Mesodermal cell (in vitro differentiated cells): Measurements from ENCODE around the gene SEC16A.

Experiments used
- H3K27ac ChIP-seq: 2 replicates; pipeline ENCODE4 v1.7.0; 2013; ENCODE audit warnings: mild to moderate bottlenecking, low read depth, low read length, moderate library complexity; ENCODE audit not compliant: severe bottlenecking
- H3K36me3 ChIP-seq: 2 replicates; pipeline ENCODE4 v1.7.1; 2013; ENCODE audit warnings: mild to moderate bottlenecking, low read length, moderate library complexity; ENCODE audit not compliant: control insufficient read depth, insufficient read depth
- H3K4me1 ChIP-seq: one replicate; pipeline ENCODE4 v1.7.1; 2013; ENCODE audit warnings: mild to moderate bottlenecking, low read length; ENCODE audit not compliant: insufficient read depth, control insufficient read depth, poor library complexity, severe bottlenecking
- H3K4me3 ChIP-seq: 2 replicates; pipeline ENCODE4 v1.7.0; 2013; ENCODE audit warnings: low read length, control low read depth, mild to moderate bottlenecking; ENCODE audit not compliant: insufficient read depth, poor library complexity, severe bottlenecking; ENCODE audit errors: extremely low read depth
- H3K9me3 ChIP-seq: 2 replicates; pipeline ENCODE4 v1.7.1; 2013; ENCODE audit warnings: mild to moderate bottlenecking, low read length, moderate library complexity; ENCODE audit not compliant: control insufficient read depth
- WGBS, 2 experiments: methylation state at CpG; one replicate each; pipeline ENCODE4 v1.1.5; 2013; ENCODE audit warnings: missing lambda C conversion rate in 2 of 2; ENCODE audit not compliant: insufficient coverage in 2 of 2; 5-methylcytosine and 5-hydroxymethylcytosine counted together

The SEC16A gene

DNA sequence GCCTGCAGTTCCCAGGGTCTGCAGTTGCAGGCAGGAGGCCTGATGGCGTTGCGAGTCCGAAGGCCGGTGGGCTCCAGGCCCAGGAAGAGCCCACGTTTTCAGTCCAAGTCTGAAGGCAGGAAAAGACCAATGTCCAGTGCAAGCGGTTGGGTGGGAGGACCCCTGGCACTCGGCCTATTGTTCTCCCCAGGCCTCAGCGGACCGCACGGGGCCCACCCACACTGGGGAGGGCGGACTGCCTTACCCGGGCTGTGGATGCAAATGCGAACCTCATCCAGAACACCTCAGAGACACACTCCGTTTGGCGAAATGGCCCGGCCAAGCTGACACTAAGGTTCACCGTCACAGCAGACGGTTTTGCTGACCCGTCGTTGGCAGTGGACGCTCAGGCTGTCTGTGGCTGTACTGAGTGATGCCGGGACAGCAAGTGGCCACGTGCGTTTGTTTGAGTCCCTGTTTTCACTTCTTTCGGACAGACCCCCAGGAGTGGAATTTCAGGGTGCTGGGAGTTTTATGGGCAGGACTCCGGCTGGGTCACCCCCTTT is 10.2 kb upstream of the SEC16A start:
- WGBS, 2 experiments = 87 to 92% methylated on average over 22 to 26 of the region's 26 CpGs
- H3K9me3 ChIP-seq = no peaks in the 10 kb centered on the region
- H3K4me1 ChIP-seq = no peaks in the 10 kb centered on the region
- peaks cover 28% of the 10 kb centered on the region for H3K36me3 ChIP-seq
- no peak overlapping the region for H3K4me3 ChIP-seq
- peak overlapping the region; percentile 16 for H3K27ac ChIP-seq

DNA sequence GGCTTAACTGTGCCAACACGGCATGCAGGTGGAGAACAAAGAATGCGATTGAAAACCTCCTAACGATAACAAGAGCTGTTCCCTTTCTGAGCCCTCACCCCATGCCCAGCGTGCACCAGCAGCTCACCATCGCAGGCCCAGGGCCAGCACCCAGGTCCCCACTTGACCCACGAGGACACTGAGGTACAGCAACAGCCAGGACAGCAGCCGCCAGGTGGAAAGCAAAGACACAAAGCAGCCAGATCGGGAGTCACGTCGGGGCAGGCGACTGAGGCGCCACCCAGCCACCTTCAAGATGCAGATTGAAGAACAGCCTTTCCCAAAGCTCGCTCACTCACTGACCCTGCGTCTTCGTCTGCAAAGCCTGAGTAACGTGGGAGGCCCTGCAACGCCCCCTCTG is 6.9 kb upstream of the SEC16A start:
- H3K36me3 ChIP-seq = peaks cover 2% of the 10 kb centered on the region
- no peak overlapping the region for H3K4me3 ChIP-seq
- no peaks in the 10 kb centered on the region for H3K9me3 ChIP-seq
- WGBS, 2 experiments = 86 to 88% methylated on average over 13 to 14 of the region's 17 CpGs
- H3K27ac ChIP-seq = no peak overlapping the region
- H3K4me1 ChIP-seq = no peaks in the 10 kb centered on the region

DNA sequence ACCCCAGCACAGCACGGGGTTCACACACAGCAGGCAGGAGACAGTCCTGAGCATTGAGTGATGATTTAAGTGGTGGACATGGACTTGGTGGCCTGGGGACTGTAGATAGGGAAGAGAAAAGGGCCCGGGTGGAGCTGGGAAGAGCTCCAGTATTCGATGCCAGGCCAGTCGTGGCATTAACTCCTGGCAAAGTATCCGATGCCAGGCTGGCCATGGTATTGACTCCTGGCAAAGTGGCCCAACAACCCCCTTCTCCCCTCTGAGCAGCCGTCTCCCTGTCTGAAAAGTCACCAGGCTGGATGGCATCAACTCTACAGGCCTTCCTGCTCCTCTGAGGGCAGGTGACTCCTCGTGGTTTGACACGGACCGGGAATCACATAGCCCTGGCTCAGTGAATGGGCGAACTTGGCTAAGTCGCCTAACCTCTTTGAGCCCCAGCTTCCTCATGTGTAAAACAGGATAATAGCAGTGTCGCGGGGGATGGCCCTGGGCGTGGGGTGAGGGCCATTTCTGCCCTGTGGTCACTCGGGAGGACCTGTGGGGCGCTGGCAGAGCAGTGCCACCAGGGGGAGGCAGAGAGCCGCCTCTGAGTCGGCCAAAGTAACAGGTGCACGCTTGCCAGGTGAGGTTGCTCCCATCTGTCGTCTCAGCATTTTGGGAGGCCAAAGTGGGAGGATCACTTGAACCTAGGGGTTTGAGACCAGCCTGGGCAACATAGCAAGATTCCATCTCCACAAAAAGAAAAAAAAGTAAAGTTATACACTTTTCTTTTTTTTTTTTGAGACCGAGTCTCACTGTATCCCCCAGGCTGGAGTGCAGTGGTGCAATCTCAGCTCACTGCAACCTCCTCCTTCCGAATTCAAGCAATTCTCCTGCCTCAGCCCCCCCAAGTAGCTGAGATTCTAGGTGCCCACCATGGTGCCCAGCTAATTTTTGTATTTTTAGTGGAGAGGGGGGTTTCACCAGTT is 5.7 kb upstream of the SEC16A start:
- Histone ChIP-seq H3K4me3 (no peak overlapping the region), H3K36me3 (no peaks in the 10 kb centered on the region), H3K27ac (no peak overlapping the region), H3K9me3 (no peaks in the 10 kb centered on the region), H3K4me1 (no peaks in the 10 kb centered on the region)
- WGBS, 2 experiments = 38 to 42% methylated on average over 20 to 22 of the region's 22 CpGs

DNA sequence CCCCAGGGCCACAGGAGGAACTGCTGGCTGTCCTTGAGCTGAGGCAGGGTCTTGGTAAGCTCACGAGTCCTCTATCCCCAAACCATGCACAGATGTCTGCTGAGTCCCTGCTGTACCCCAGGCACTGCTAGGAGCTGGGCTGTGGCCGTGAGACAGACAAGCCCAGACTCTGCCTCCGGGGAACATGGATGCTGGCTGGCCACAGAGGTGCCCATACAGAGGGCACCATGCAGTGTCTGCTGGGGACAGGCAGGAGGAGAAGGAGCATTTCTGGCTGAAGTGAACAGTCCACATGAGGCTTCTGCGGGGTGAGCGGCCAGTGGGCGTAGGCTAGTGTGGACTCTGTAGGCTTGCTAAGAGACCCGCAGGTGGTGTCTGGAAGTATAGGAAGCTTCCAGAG is 4.8 kb upstream of the SEC16A start:
- H3K4me3 ChIP-seq = no peak overlapping the region

DNA sequence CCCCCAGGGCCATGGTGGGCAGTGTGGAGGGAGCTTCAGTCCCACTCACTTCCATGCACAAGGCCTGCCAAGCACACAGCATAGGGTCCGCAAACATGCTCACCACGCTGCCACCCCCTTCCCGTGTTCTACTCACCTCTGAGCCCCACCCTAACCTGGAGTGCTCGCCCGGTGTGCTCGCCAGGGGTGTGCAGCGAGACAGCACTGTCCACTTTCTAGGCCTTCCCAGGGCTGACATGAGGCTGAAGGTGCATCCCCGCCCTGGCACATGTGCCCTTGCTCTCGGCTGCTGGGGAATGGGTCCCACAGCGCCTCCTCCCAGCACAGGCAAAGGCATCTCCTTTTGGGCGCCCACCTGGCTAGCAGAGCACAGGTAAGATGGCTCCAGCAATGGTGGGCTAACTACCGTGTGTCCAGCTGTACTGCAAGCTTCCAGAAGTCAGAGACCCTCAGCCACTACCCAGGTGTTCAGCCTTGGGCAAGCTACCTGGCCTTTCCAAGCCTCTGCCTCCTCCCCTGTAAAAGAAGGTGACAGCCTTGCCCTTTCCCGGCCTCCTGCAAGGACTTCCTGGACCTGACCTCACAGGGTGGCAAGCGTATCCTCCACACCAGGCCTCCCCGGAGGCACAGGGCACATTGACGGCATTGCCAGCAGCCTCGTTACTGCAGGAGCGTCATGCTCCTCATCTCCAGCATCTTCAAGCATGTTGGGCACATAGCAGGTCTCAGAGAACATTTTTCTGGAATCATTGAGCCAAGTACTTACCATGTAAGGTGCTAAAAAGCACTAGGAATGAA is 4.2 kb upstream of the SEC16A start:
- Histone ChIP-seq H3K36me3 (no peaks in the 10 kb centered on the region), H3K27ac (no peak overlapping the region), H3K4me3 (no peak overlapping the region), H3K9me3 (no peaks in the 10 kb centered on the region), H3K4me1 (no peaks in the 10 kb centered on the region)
- 88 to 91% methylated on average over 15 to 18 of the region's 18 CpGs for WGBS, 2 experiments

More for the DNA sequence above, 4.8 kb upstream of the SEC16A start:
- Histone ChIP-seq H3K27ac (no peak overlapping the region), H3K4me1 (no peaks in the 10 kb centered on the region), H3K9me3 (no peaks in the 10 kb centered on the region), H3K36me3 (no peaks in the 10 kb centered on the region)
- 90 to 97% methylated on average over 7 of the region's 7 CpGs for WGBS, 2 experiments

DNA sequence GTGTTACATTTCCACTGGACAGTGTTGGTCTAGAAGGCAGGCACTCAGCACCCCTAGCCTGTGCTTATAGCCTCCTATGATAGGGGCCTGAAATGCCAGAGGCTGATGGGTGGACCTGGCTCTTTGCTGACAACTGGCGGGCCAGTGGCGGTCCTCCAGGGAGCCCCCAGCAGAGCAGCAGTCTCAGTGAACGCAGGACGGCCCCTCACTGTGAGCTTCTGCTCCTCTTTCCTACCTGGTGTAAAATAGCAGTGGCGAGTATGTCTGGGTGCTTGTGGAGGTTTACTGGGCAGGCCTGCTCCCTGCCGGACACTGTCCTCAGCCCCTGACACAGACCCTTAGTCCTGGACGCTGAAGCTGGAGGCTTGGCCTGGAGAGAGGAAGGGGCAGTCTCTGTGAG is 3.3 kb upstream of the SEC16A start:
- Histone ChIP-seq H3K27ac (no peak overlapping the region), H3K4me1 (no peaks in the 10 kb centered on the region), H3K4me3 (no peak overlapping the region), H3K36me3 (no peaks in the 10 kb centered on the region), H3K9me3 (no peaks in the 10 kb centered on the region)
- 96% methylated on average over 5 to 6 of the region's 7 CpGs for WGBS, 2 experiments

DNA sequence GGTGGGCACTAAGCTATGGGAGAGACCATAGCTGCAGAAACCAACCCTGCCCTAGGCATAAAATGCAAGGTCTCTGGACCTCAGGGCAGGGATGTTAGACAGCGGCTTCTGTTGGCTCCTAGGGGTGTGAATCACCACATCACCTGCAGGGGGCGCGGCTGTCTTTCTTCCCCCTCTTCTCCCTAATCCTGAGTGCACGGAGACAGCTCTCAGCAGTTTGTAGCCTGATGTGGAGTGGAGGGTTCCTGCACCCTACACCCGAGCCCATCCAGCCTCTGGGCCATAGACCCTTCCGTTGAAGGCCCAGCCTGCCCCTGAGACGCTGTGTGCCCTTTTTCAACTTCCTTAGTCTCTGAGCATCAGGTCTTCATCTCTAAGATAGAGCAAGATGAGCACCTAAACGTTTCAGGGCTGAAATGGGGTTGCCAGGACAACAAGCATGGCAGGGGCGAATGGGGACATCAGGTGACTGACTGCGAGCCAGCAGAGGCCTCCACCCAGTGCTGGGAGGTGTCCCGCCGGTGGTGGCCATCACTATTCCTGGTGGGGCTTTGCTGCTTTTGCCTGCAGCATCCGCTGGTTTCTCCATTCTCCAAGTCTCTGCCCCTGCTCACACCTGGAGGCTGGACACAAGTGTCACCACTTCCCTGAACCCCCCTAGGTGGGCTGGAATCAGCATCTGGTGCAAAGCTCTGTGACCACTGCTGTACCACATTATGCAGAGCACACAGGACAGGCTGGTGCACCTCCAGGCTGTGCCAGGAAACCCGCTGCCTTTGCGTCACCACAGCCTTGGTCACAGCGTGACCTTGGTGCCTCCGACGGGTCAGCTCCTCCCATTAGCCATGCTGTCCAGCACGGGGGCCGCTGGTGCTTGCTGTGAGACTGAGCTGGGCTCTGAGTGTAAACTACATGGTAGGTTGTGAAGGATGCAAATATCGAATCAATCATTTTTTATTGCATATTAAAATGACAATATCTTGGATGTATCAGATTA is 2.5 kb upstream of the SEC16A start:
- peaks cover 5% of the 10 kb centered on the region for H3K36me3 ChIP-seq
- H3K4me3 ChIP-seq = no peak overlapping the region

DNA sequence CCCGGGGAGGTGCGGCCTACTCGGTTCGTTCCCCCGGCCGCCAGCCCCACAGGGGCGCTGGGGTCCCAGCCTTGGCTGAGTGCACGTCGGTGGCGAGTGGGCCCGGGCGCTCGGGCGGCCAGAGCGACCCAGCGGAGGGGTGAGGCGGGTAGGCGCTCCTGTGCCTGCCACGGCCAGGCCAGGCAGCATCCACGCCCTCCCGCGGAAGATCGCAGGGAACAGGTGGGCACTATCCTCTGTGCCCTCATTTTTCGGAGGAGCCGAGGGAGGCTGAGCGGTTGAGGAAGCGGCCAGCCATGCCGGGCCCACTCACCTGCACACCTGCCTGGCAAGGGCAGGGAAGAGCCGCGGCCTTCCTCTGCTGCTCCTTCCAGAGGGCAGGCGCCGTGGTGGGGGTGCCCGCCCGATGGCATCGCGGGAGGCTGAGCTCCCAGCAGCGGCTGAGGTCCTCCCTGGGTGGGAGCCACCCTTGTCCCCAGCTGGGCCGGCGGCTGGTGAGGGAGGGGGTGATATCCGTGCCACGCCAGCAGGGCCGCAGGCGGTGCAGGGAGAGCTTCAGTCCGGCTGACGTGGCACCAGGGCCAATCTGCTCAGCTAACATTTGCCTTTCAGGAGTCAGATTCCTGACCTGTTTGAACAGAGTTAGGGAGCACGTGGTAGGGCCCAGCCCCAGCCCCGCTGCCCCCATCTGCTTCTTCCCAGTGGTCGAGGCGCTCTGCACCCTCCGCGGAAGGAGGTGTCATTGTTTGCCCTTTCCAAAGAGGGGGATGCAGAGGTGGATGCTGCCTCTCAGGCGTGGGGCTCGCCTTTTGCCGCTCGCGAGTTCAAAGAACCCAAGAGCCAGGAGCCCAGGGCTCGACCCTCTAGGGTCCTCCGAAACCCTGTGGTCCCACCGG is 1.6 kb upstream of the SEC16A start:
- 62 to 66% methylated on average over 49 to 55 of the region's 59 CpGs for WGBS, 2 experiments
- Histone ChIP-seq H3K9me3 (no peaks in the 10 kb centered on the region), H3K27ac (peak overlapping the region; percentile 100)

More for the DNA sequence above, 2.5 kb upstream of the SEC16A start:
- Histone ChIP-seq H3K9me3 (no peaks in the 10 kb centered on the region), H3K4me1 (no peaks in the 10 kb centered on the region), H3K27ac (no peak overlapping the region)
- WGBS, 2 experiments = 56 to 62% methylated on average over 11 to 15 of the region's 21 CpGs

DNA sequence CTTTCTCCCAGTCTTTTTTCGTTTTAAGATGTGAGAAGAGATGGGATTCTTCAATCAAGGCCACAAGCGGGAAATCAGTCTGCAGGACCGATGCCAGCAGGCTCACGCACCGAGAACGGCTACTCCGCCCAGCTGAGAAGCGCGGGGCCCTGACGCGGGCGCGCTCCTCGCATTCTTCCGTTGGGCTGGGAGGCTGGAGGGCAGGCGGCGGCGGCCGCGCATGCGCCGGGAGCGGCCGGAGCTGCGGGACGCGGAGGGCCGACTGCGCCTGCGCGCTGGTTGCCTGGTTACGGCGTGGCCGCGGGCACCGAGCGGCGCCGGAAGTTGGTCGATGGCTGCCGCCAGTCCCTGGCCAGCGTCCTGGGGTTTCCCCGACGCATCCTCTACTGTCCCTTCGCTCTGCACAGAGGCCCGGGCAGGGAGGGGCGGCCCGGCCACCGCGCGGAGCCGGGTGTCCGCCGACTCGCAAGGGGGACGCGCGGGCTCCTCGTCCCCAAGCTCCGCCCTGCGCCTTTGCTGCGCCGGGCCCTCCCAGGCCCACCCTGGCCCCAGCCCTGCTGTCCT is 831 bp upstream of the SEC16A start:
- Histone ChIP-seq H3K27ac (peak overlapping the region; percentile 100), H3K4me1 (peaks cover 5% of the 10 kb centered on the region), H3K4me3 (peak overlapping the region; percentile 58), H3K36me3 (peaks cover 22% of the 10 kb centered on the region), H3K9me3 (no peaks in the 10 kb centered on the region)
- 1 to 2% methylated on average over 52 of the region's 63 CpGs for WGBS, 2 experiments

More for the DNA sequence above, 1.6 kb upstream of the SEC16A start:
- H3K36me3 ChIP-seq = peaks cover 14% of the 10 kb centered on the region
- H3K4me3 ChIP-seq = peak overlapping the region; percentile 58
- peaks cover 5% of the 10 kb centered on the region for H3K4me1 ChIP-seq
